NCI-H345 treated with DMSO at 0.1 percent for 48 hours (cell line): Measurements from ENCODE around the gene MRPS6.

Experiments
- DNase-seq: peaks from one replicate; lab custom pipeline; 2025; ENCODE audit not compliant: unreplicated experiment; lab: John Stamatoyannopoulos, UW

MRPS6 gene

DNA sequence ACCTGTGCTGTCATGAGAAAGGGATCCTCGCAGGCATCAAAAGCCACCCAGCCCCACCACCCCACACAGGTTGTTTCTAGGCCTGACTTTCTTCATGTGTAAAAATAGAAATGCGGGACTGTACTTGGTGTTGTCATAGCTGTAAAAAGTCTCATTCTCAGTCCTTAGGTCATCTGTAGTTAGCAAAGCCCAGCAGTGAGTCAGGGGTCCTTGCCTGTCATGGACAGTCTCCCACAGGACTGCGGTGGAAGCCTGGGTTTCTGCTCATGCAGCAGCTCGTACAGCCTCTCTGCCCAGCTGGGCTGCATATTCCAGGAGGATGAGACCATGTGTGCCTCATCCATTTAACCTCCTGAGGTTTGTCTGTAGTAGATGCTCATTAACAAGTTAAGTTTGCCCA lies 58.2 kb downstream of the MRPS6 start:
- DNase-seq: no peak

DNA sequence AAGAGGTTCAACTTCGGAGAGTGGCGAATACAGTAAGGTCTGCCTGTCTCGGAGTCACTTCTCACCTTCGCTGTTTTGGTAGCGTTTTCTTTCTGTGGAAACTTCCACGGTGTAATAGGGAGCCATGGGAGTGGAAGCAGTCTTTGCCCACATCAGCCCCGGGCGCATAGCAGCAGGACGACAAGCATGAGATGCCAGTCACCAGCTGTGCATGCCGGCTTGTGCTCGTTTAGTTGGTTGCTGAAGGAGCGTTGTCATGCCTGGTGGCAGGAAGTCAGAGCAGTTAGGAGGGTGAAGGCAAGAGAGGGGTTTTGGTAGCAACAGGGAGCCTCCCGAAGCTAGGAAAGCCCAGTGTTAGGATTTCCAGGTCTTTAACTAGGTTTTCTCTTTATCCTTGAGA lies 58.8 kb downstream of the MRPS6 start:
- no peak for DNase-seq

DNA sequence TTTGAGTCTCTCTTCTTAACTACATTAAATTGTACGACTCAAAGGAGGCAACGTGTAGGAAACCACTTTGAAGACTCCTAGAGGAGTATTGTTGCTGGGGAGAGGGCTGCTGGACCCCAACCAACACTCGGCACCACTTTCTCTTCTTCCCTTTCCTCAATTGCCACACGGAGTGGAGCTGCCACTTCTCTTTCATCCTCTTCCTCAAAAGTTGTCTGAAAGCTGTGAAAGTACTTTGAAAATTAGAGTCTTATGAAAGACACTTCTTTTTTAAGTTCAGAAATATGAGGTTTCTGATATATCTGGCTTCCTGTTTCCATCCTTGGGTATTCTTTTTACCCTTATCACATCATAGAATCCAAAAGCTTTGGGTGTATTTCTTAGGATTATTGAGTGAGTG lies 59.5 kb downstream of the MRPS6 start:
- no peak for DNase-seq

DNA sequence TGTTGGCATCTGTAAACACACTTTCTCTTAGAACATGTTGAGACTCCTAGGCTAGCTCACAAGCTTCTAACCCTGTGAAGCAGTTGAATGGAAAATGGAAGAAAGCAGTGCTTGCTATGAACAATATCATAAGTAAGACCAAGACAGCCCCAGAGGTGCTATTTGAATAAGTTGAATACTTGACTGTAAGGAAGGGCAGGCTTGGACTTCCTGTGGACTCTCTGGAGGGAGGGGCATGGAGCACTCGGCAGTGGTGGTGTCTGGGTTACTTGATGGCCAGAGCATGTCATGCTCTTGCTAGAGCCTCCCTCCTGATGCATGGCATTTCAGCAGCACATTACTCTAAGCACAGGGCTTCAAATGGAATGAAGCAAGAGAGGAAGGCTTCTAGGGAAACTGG lies 60.0 kb downstream of the MRPS6 start:
- DNase-seq: no peak

DNA sequence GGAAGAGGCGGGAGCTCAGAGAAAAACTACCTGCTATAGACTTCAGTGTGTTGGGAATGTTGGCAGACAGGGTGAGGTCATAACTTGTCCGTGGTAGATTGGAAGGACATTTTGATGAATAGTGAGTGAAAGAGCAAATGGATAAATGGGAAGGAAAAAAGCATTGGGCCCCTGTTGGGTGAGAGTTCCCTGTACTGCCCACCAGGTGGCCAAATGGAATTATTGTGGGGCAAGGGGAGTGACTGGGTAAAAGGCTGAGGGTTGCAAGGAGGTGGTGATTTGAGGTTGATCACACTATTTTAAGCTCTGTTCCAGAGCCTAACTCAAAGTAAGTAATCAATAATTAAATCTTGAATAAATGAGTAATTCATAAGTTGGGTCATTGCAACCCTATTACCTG lies 60.4 kb downstream of the MRPS6 start:
- no peak for DNase-seq

DNA sequence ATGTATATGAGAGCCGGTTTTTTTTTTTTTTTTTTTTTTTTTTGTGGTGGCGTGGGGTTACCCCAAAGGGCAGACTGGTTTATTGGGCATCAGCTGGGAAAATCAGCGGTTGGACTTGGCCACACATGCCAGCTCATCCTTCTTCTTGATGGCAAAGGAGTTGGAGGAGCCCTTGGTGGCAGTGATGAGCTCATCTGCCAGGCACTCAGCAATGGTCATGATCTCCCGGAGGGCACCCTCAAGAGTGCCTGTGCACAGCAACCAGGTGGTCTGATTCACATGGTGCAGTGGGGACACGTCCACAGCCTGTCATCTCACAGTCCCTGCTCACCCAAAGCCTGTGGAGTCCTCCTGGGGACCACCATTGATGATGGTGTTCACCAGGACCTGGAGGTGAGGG lies 62.0 kb downstream of the MRPS6 start:
- DNase-seq: no peak

DNA sequence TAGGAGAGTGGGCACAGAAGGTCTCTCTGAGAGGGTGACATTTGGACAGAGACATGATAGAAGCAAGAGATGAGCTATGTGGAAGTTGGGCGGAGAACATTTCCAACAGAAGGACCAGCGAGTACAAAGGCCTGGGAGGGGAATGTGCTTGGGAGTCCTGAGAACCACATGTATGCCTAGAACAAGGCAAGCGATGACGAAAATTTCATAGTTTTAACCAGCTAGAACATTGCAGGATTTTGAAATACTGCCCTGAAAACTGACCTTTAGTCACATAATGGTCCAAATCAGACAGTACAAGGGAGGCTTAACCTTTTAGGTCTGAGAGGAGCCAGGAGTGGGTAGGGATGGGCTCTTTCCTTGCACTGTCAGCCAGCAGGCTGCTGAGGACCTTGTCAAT lies 68.0 kb downstream of the MRPS6 start:
- DNase-seq: no peak

DNA sequence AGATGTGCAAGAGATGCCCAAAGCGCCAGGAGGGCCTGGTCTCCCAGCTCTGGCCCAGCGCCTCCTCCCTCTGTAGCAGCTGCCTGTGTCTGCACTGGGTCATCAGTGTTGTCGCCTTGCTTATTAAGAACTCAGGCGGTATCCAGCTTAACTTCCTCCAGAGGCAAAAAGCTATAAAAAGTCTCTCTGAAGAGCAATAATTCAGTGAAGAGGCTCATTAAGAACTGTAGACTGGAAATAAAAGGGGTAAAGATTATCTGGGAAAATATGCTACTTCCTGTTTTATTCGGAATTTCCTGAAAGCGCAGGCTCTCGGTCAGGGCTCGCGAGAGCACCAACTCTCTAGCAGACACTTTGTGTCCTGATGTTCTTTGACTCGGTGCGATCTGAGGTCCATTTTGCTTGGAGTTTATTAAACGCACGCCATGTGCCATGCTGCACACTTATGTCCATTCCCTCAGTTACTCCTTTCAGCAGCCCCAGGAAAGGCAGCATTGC lies 70.4 kb downstream of the MRPS6 start:
- DNase-seq: no peak

DNA sequence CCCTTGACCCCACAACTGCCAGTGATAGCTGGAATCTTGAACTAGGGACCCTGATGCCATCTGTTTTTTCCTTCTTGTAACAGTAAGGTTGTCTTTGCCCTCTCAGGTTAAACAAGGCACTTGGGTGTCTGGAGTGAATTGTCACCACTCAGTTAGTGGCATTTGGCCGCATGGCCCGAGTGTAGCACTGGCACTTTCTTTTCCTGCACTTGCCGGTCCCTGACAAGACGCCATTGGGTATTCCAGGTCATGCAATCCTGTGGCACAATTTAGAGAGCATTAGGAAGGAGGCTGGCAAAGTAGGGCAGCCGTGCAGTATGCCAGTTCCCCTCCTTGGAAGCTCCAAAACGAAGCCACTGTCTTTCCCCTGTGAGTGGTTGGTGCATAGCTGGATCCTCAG lies 70.8 kb downstream of the MRPS6 start:
- no peak for DNase-seq

DNA sequence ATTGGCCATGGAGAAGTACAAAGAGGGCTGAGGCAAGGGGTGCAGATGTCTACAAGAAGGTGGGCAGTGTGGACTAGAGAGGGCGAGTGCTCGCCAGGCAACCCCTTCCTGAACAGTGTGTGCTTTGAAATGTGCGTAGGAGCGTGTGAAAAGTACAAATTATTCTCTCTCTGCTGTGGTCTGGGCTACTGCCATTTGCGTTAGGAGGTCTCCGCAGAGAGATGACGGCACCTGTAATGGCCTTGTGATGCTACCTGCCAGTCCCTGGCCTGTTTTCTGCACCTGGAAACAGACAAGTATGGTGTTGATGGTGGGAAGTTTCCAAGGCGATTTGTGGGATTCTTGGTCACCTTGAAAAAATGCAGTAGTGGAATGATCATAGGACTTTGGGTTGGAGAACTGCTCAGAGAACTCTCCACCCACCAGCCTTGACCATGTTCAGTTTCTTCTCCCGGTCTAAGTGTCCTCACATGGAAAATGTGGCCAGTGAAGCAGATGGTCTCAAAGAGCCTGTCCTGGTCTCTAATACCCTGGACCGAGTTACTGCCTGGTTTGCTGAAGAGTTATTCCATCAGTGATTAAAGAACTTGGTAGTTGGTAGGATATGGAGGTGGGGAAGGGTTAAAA lies 74.5 kb downstream of the MRPS6 start:
- DNase-seq: no peak

DNA sequence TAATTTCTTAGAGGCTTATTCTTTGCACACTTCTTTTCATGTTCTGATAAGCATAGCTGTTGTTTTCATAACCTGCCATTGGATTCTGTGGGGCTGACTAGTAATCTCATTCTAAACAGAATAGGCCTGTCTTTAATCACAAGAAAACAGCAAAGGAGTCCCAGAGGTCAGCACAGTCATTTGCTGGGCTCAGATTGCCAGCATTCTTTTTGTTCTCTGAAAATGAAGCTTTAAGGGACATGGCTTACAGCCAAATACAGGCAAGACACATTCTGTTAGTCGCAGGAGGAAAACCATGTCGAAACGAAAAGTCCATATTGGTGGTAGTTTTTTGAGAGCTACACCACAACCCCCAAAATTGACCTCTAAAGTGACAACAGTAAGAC lies 75.0 kb downstream of the MRPS6 start:
- DNase-seq: no peak

DNA sequence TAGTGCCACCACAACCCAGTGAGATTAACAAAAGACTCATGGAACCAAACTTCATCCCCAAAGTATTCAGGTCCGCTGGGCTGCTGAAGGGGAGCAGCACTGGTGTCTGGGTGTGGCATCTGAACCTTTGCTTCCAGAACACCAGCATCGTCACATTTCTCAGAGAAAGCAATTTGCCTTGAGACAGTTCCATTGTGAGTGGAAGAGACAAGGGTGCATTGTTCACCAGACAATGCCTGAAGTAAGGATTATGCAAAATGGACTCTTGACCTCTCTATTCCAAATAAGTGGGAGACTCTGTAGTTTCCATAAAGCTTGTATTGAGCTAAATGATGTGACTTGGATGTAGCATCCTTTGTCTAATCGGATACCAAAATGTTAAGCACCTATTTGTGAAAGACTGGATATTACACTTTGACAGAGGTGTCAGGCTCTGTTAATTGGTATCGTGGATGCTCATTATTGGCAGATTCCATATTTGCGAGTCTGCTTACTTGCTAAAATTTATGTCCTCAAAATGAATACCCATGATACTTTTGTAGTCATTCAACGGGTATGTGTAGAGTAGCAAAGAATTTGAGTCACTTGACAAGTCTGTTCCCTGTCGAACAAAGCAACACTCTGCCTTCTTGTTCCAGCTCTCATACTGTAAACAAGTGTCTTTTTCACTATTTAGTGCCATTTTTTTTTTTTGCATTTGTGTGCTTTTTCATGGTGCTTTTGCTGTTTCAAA lies 75.6 kb downstream of the MRPS6 start:
- no peak for DNase-seq

DNA sequence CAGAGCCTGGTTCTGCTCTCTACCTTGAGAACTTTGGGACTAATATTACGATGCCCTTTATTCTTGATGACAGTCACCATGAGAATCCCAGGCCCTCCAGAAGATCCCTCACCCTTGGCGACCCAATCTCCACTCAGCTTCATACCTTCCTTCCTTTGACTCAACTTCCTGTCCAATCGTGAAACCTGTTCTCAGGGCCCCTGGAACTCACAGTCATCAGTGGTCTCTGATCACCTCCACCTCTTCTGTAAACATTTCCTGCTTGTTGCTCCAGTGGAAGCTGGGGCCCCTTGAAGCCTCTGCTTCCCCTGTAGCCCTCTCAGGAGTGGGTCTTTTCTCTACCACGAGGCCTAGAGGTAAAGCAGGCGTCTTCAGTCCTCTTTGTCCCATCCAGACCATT lies 79.1 kb downstream of the MRPS6 start:
- DNase-seq: no peak

DNA sequence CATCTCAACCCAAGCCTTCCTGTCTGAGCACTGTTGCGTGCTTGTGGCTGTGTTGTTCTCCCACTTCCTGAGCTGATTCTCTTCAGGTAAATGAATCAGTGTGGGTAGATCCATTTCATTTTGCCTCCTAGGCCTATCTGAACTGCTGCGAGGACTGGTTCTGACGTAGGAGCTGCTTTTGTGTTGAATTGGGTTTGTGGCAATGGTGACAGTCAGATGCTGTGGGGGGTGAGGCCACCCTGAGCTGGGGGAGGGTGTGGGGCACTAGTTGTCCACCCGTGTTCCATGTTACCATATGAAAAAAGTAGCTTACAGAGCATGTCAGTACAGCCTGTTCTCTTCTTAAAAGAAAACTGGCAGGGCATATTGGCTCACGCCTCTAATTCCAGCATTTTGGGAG lies 81.5 kb downstream of the MRPS6 start:
- DNase-seq: no peak

DNA sequence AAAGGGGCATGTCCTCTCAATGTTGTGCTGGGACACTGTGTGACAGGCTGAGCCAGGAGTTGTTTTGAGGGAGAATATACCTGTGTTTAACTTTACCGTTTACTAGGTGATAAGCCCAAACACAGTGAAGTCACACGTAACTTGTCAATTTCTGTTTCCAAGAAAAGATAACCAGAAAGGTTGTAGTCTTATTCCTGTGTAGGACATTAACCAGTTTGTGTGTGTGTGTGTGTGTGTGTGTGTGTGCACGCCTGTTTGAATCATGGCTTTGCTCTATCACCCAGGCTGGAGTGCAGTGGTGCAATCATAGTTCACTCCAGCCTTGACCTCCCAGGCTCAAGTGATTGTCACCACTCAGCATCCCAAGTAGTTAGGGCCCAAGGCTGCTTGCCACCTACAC lies 83.6 kb downstream of the MRPS6 start:
- no peak for DNase-seq

DNA sequence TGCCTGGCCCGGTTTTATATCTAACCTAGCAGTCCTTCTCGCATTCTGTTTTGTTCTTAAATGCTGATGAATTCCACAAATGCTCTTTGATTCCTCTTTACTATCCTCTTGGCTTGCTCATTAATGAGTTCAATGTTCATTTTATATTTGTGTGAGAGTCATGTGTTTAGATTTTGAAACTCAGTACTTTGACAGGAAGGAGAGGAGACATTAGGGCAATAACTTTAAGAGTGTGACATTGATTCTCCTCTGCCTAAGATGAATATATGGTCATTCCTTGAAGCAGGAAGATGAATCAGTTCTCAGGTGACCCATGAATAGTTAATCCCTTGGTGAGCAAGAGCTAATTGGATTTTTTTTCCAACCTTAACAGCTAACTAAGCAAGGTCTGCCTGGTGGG lies 84.1 kb downstream of the MRPS6 start:
- no peak for DNase-seq

DNA sequence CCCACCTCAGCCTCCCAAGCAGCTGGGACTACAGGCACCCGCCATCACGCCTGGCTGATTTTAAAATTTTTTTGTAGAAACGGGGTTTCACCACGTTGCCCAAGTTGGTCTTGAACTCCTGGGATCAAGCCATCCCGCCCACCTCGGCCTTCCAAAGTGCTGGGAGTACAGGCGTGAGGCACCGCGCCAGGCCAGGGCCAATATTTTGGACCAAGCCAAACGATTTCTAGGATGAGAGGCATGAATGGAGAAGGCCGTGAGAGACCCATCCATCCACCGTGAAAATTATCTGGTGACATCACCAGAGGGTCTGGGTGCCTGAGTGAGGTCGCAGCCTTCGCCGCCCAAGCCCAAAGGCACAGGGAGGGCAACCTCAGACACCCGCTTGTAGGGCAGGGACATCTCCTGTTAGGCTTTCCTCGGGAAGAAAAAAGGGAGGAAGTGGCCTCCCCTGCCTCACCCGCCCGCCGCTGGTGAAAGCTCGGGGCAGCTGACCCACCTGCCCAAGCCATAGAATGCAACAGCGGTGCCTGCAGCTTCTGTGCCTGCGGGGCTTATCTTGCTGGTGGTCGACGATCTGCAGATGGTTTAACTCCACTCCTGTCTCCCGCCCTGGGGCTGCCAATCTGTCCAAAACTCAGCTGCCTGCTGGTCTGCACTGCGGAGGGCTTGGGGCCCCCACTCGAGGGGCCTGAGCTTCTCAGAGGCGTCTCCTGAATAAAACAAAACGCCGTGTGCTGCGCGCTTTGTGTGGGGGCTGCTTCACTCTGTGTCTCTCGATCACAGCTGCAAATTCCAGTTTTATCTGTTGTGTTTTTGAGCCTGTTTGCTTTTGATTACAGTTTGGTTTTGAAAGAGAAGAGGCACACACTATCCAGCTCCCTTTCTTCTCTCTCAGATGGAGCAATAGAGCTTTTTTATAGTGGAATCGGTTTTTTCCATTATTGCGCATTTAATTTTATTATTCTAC lies 85.8 kb downstream of the MRPS6 start:
- DNase-seq: no peak

DNA sequence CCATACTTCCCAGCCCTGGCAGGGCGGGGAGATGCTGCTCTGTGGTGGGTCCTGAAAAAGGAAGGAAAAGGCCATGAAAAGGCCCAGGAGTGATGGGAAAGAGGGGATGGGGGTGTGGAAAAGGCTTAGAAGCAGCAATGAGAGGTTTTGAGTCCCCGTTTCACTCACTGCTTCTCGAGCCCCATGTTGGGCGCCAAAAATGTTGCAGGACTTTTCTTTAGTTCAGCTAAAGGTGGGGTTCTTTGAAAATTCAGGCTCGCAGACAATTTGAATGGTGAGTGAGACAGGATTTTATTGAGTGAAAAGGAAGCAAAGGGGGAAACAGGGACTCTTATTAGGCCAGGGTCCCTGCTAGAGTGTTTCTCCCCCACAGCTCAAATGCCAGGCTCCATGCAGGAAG lies 93.1 kb downstream of the MRPS6 start:
- no peak for DNase-seq

DNA sequence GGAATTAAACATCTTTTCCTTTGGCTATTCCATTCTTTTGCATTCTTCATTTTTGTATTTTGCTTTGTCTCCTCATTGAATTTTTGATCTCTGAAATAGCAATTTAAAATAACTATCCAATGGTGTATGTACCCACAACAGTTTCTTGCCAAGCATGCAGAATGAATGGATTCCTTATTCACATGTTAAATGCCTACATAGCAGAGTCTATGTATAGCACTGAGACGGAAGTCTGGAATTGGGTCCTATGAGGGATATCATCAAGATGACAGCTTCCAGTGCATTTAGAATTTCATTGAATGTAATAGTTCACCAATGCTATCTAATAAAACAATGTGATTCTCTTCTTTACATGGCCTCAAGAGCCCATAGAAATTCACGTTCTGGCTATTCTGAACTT lies 97.5 kb downstream of the MRPS6 start:
- no peak for DNase-seq

DNA sequence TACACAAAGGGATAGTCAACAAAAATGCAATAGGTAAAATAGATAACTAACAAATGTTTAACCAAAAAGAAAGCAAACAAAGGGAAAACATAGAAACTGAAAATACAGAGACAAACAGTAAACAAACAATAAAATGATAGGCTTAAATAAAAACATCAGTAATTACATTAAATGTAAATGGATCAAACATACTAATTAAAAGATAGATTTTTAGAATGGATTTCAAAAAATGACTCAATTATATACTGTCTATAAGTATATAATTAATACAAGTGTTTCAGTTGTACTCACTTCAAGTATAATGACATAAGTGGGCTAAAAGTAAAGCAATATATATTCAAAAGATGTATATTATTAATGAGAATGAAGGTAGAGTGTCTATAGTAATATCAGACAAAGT lies 101.1 kb downstream of the MRPS6 start:
- no peak for DNase-seq

DNA sequence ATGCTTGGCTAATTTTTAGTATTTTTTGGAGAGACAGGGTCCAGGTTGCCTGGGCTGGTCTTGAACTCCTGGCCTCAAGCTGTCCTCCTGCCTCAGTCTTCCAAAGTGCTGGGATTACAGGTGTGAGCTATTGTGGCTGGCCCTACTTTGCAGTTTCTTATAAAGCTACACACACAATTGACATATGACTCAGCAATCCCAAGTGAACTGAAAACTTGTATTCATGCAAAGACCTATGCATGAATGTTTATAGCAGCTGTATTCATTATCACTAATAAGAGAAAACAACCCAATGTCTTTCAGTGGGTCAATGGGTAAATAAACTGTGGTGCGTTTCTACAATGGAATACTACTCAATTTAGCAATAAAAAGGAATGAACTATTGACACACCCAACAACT lies 103.1 kb downstream of the MRPS6 start:
- DNase-seq: no peak
